GM19467 (cell line): ENCODE results near the gene STXBP4.

Source experiments
- ATAC-seq: cut with Tn5 transposase; IDR thresholded peaks from one replicate; pipeline ENCODE4 v1.9.1; 2021; ENCODE audit warnings: mild to moderate bottlenecking, moderate library complexity; ENCODE audit not compliant: unreplicated experiment

Gene STXBP4

DNA sequence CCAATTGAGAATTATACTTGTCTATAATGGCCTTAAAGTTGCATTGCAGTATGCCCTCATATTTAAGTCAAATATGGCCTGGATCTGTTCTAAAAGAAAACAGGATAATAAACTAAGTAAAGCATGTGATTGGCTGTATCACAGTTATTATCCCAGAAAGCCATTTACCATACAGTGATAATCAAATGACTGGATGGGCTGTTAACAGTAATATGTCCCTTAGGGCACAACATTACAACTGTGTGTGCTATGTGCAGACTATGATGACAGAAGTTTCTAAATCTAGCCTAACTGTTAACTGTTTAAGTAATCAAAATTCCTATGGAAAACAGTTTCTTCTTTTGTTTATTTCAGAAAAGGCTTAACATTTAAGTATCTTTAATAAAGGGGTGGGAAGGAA lies 145.7 kb downstream of the STXBP4 start:
- ATAC-seq, result no peak

DNA sequence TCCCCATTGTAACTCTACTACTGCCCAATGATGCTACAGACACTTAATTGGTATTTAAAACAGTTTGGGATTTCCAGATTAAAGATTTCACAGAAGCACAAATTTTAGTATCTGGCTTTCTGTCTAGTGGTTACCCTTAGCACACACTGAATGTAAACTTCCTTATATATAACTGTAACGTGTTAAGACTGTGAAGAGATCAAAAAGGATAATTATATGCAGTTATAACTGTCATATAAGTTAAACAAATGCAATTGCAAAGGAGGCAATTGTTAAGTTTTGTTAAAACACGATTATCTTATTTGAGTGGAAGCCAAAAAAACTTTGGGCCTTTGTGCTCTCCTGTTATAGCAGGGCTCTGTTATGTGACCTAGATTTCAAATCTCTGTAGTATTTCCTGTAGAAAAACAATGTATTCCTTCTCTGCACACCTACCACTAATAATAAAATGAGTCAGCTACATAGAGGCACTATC lies 147.9 kb downstream of the STXBP4 start:
- ATAC-seq, result no peak

DNA sequence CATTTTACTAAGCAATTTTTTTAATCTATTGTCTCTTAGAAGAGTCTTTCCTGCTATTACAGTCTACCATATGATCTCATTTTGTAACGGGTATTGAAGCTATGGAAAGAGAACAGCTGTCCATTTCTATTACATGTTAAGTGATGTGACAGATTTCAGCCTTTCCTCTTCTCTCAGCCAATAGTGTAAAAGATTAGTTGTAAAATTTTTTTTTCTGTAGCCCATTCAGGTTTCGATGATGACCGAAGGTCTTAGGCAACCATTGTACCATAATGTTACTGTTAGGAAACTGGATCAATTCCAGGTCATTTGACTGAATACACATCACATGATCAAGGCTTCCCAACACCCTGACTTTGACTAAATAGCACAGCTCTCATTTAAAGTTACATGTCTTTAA lies 148.6 kb downstream of the STXBP4 start:
- no peak for ATAC-seq

DNA sequence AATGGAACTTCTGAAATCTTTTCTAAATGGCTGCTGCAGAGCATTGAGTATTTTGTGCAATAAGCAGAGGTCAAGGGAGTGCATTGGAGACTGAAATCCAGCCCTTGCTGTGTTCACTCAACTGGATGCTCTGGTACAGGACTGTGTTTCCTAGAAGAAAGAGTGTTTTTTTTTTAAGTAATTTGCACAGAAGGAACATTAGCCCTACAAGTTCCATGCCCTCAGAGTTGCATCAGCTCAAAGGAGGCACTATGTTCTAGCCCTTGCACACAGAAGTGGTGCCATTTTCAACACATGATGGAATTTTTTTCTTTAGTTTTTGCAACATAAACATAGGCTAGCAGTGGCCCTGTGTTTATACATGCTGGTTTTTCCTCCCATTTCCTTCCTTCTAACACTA lies 152.1 kb downstream of the STXBP4 start:
- no peak for ATAC-seq

DNA sequence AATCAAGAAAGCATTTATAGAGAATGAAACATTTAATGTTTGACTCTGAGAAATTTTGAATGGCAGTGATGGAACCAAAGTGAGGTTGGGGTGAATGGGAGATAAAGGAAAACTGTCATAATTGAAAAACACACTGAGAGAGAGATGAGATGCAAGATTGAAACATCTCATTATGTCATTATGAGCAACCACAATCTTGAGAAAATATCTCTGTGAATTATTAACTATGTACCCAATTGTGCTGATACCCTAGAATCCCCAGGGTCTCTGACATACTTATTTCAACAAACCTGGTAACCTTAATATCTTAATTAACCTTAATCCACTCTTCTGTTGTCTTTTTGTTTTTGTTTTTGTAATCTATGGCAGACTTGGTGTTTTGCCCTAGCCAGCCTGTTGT lies 152.7 kb downstream of the STXBP4 start:
- ATAC-seq, result no peak

DNA sequence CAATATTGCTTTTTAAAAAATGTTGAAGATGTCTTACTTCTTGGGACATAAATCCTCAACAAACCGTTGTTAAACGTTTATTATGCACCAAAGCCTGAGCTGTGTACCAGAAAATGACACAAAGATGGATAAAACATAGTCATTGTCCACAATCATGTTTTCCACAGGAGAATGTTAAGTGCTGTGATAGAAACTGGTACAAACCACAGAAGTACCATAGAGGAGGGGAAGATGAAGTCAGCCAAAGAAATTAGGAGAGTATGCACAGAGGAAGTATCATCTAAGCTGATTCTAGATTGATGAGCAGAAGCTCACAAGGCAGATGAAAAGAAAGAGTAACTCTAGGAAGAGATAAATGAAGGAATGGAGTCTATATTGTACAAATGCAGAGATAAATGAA lies 153.5 kb downstream of the STXBP4 start:
- no peak for ATAC-seq

DNA sequence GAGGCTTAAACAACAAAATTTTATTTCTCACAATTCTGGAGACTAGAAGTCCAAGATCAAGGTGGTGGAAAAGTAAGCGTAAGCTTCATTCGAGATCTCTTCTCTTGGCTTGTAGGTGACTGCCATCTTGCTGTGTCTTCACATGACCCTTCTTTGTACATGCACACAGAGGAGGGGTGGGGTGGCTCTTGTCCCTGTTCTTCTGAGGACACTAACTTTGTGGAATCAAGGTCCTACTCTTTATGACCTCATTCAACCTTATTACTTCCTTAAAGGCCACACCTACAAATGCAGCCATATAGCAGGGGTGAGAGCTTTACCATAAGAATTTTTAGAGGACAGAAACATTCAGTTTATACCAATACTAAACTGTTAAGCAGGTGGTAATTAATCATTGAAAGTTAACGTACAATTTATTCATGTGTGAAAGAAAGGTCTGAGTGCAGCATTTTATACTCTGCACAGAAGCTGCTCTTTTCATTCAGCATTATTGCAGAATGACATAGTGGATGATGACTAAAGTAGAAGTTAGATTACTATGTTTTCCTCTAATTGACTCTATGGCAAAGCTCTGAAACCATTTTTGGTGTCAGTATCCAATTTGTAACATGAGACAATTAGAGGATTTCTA lies 156.3 kb downstream of the STXBP4 start:
- ATAC-seq, result no peak

DNA sequence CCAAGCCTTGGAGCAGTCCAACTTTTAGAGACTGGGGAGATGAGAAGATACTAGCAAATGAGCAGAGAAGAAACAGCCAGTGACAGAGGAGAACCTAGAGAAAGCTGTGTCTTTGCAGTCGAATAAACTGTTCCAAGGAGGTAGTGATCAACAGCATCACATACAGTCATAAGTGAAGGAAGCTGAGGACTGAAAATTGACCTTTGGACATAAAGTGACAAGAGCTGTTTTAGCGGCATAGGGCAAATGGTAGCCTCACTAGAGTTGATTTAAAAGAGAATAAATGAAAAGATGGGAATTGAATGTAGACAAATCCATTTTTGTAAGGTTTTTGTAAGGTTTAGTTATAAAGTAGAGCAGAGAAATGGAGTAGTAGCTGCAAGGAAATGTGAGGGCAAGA lies 165.0 kb downstream of the STXBP4 start:
- no peak for ATAC-seq

DNA sequence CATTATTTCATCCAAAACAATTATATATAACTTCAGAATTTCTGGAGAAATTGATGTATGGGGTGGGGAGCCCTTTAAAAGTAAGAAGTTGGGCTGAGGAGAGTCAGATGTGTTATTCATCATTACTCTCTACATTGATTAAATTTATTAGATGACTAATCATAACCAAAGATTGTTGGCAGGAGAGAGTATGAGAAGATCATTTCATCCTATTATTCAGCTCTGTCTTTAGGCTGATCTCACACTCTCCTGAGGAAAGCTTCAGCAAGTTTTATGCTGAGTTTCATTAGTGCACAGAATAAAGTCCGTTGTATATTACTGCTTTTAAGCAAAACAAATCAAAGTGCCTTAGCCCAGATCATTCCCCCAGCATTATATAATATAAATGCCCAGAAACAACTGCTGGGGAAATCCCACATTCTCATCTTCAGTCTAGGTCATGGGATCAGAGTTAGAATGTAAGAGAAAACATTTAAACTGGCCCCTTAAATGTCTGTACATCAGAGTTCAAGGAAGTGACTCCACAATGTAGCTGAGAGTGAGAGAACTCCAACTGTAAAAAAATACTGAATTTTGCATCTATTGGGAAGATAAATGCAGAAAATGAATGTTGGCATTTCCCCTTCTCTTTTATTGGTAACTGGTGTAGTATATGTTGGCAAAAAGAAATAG lies 166.1 kb downstream of the STXBP4 start:
- ATAC-seq, result no peak

DNA sequence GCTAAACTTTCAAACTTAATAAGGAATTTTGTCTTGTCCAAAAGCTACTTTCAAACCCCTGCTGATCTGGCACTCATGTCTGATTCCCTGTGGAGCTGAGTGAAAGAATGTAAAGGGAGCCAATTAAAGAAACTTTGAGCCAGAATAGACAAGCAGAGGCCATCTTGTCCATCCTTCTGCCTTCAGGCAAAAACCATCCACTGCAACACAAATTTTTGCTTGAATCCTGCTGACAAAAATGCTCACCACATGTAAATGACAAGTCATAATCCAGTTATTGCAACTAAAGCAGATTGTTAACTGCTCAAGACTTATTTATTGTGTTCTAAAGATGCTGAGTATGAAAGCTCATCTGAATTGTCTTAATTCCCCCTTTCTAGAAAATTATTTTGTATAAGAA lies 172.2 kb downstream of the STXBP4 start:
- no peak for ATAC-seq

DNA sequence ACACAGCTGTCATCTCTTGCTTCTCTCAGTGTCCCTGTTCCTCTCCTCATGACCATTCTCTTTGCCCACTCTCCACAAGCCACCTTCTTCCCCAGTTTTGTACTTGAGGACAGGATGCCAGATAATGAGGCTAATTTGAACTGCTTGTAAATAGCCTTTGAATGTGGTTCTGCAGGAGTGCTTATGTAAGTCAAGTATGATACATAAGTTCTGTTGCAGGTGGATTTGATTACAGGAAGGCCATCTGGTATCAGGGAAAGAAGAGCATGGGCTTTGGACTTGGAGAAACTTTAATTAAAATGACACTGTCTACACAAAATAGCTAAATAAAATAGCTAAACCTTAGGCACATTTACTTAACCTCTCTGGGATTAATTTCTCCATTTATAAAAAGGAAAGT lies 176.0 kb downstream of the STXBP4 start:
- no peak for ATAC-seq

DNA sequence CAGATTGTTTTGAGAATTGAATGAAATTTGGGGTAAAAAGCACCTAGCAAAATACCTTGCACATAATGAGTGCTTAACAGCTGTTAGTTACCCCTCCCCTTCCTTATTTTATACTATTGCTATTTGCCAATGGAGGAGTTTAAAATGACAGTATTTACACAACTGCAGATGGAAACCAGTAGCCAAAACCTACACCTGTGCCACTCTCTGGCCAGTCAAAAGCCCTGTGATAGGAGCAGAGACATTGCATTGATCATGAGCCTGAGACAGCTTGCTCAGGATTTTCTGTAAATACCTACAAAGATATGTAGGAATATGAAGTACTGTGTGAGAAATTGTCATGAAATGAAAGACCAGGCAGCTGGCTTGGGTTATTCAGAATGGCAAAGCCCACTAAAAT lies 180.9 kb downstream of the STXBP4 start:
- ATAC-seq, result no peak

DNA sequence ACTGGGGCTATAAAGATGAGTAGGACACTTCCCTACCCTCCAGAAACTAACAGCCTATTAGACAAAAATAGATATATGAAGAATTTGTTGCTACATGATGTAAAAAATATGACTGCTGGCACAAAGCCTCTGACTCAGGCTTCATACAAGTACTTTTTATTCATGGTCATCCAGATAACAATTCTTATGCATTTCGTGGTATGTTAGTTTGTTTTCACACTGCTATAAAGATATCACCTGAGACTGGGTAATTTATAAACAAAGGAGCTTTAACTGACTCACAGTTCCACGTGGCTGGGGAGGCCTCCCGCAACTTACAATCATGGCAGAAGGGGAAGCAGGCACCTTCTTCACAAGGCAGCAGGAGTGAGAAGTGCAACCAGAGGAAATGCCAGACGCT lies 183.7 kb downstream of the STXBP4 start:
- no peak for ATAC-seq

DNA sequence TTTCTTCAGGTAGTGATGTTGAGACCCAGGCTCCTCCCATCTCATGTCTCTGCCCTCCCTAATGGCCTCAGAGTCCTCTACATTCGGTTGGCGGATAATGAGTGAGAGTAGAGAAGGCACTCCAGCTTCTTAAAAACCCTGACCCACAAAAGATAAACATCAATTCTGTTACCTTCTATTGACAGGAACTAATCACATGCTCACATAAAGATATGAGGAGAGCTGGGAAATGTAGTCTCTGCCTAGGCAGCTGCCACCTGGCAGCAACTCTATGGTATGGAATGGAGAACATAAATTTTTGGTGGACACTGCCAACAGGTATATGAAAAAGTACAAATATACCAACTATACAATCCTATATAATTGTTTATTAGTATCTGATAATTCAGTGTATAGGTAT lies 185.5 kb downstream of the STXBP4 start:
- ATAC-seq, result no peak

DNA sequence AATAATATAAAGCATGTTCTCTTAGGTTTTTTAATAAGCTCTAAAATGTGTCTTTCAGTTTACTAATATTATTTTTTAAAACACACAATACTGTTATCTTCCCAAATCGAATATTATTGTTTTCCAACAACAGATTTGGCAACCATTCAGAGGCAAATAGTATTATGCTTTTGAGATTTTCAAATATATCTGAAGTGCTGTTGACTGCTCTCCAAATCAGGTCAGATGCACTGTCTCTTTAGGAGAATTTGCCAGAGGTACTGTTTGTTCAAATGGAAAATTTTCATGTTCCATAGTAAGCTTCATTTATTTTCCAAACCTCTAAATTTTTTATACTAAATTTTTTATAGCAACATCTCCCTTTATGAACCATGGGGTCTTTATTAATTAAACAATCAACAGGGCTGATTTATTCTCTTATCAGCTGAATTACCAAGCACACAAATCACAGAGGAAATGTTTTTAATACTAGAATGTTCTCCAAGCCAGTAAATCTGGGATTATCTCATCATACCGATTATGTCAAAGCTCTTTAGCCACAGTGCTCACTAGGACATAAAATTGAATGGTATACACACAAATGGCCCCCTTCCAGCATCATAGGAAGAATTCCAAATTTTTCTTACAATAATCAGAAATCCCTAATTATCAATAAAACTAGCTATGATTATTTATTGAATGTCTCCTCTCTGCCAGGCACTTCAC lies 187.4 kb downstream of the STXBP4 start:
- ATAC-seq, result no peak

DNA sequence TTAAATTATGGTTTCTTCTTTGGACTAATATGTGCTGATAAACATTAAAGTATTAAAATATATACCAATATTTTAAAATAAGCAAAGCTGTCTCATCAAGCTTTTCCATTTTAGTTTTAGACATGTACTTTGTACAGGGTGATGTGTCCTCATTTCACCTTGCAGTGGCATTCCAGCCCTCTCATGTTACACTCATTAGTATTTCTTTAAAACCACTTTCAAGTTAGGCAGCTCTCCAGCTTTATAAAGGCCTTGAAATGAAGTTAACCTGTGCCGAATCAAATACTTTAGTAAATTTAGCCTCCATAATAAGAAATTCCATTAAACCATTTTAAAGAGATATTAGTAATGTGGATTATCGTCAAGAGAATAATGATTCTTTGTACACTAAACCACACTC lies 188.6 kb downstream of the STXBP4 start:
- no peak for ATAC-seq

DNA sequence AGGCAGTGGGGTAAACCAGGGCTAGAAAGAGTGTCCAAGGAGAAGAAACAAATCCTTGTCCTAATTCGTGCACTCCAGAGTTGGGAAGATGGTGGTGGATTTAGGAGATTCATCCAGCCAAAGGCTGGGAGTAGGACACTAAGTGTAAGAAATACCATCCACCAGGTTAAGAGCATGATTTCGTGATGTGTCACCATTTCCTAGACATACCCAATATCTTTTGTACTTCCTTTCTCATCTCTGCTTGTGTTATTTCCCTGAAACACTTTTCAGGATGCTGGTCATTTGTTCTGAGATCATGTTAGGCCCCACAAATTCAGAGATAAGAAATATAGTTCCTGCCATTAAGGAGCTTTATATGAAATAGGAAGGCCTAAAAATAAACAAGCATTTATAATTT lies 189.9 kb downstream of the STXBP4 start:
- ATAC-seq, result no peak

DNA sequence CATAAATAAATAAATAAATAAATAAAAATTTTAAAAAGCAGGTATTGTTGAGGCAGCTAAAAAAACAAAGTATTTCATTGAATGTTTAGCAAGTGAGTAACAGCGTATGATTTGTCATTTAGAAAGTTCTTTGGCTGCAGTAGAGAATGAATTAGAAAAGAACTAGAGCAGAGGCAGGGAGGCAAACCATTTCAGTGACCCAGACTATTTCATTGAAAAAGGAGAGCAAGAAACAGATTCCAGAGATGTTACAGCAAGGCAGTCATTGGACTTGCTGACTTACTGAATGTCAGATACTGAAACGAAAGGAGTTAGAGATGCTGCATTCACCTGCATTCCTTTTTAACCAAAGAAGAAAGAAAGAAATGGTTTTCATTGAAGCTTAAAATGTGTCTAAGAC lies 190.7 kb downstream of the STXBP4 start:
- no peak for ATAC-seq

DNA sequence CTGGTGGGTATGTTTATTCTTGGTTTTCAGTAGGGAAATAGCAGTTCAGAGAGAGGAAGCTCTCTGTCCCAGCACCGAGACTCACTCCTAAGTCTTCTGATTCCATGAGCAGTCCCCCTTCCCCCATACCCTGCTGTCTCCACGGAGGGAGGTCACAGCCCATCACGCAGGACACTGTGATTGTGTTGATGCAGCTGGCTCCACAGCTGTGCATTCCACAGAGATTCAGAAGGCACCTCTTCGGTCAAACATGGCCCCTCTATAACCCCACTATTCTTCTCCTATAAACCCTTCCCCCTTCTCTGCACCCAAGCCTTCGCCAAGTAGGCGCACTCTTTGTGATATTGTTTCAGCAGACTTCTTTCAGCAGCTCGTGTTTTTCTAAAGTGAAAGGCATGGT lies 191.9 kb downstream of the STXBP4 start:
- no peak for ATAC-seq

DNA sequence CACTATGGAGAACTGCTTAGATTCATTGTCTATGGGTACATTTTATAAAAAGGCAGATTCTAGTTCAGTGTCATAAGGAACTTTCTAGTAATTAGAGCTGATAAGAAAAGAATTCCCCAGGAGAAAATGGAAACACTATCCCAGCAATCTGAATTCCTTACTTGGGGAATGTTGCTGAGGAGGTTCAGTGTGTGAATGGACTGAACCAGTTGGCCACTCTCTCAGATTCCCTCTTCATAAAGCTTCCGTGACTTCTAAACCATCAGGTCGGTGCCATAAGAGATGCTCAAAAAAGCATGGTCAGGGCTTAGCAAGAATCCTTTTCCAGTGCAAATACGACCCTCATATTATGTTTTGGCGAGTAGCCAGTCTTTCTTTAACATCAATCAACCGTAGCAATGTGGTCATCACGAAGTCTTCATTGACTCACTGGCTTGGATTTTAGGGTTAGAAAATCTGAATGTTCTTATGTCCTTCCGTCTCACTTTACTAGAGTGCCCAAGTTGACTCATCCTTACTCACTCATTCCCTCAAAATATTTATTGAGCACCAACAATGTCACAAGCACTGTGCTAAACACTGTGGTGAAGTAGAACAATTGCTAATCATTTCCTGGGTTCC lies 193.5 kb downstream of the STXBP4 start:
- ATAC-seq, result no peak

DNA sequence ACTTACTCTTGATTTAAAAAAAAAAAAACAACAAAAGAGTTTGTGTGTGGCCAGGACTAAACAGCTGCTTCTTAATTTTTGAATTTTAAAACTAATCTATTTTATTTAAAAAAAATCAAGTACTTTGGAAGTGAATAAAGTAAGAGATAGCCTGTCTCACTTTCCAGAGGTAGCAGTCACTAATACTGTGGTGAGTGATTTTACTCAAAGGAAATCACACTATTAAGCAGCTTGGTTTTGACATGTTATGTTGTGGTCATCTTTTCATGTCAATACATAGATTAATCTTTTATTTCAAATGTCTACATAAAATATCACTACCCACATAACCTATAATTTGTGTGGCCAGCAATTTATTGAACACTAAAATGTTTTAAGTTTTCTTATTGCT lies 194.0 kb downstream of the STXBP4 start:
- no peak for ATAC-seq

DNA sequence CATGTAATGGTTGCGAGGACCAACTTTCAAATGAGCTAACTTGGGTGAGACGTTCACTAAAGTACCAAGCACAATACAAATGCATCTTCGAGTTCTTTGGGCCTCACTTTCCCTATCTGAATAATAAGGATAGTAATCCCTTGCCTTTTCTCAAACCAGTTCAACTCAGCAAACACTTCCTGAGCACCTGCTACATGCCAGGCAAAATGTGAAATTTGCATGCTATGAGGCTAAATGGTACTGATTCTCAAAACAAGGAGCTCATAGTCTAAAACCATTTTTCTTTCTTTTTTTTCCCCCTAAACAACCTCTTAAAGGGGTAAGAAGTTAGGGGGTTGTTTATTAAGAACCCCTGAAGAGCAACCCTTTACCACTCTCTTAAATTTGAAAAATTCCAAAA lies 194.8 kb downstream of the STXBP4 start:
- no peak for ATAC-seq
